ENCODE results near the gene FCHSD2.
A peak's percentile ranks its signal among the peaks of the same experiment; 100 is the strongest.
"Not testable (repeated sequence)": the region's sequence is repeated elsewhere in the genome, so short reads cannot be mapped to it uniquely, and the experiment has no call there.

FCHSD2 gene

DNA sequence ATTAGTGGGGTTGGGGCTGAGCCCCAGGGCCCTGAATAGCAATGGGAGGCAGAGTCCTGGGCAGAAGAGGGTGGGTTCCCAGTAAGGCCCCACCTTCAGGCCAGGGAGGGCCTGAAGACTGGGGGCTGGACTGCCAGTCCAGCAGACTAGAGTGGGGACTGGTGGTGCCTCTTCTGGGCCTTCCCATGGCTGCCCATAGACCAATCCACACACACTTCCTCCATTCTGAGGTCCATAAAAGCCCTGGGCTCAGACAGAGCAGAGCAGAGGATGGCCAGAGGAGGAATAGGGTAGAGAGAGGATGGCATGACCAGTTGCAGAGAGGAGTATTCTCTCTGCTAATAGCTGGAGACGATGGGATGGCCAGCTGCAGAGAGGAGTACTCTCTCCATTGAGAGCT, 216.0 kb downstream of the FCHSD2 start:
- DNase-seq (ENCODE audit: low spot score), result no peak

DNA sequence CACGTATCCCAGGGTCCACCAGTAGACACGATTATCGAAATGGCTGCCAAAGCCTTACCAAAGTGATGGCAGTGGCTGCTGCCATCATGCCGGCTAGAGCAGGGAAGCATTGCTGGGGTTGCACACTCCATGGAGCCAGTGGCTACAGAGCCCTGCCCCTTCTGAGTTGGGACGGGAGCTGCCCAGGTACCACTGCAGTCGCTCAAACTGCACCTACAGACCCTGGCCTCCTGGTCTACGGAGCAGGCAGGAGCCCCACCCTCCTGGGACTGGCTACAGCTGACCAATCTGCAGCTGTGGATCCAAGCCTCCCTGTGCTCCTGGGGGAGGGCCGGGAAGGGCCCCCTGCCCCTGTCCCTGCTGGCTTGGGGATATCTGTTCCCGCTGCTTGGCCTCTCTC, 216.5 kb downstream of the FCHSD2 start:
- DNase-seq (ENCODE audit: low spot score), result no peak

DNA sequence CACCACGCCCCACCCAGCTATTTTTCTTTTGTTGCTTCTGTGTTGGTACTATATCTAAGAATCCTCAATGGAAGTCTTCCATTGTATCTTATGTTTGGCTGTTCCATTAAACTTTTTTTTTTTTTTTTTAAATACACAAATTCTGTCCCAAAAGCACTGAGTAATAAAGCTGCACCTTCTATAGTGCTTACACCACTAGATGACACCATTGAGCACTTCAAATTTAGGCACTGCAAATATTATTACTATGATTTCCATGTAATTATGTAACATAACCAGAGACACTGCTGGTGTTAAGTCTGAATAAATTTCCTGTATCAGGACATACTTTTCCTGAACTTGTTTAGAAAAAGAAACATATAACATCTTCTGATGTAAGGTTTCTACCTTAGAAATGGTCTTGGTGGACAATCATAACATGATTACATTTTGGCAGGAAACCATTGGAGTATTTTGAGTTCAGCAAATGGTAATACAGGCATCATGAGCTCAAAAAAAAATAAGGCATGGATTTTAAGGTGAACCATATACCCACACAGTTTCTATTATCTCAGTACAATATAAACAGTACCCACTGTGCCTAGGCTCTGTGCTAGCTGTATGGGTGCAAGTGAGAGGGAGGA, 217.4 kb downstream of the FCHSD2 start:
- peak; percentile 38 for DNase-seq (ENCODE audit: low spot score)

DNA sequence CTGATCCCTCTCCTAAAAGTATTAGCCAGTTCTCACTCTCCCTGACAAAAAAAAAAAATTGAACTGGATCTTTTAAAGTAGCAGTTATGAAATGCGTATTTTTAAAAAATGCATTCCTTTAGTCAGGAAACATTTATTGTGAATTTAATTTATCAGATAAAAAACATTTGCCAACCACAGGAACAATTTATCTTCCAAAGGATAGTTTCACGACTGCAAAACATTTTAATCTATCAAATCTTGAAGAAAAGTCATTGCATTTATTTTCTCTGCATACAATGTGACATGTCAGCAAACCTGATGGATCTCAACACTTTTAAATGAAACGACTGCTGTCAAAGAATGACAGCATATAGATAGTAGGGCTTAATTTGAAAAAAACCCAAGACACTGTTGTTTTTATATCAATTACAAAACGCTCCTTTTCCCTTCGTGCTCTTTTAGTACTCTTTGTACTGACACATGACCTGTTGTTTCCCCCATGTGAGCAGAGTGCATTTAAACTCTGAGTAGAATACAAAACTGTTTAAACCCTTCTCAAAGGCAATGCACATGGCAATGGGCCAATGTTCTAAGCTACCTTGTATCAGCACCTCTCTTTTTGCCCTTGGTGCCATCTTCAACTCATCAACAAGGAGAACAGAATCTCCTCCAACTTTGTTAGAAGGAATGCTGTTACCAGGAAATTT, 220.9 kb downstream of the FCHSD2 start:
- DNase-seq (ENCODE audit: low spot score), result no peak

DNA sequence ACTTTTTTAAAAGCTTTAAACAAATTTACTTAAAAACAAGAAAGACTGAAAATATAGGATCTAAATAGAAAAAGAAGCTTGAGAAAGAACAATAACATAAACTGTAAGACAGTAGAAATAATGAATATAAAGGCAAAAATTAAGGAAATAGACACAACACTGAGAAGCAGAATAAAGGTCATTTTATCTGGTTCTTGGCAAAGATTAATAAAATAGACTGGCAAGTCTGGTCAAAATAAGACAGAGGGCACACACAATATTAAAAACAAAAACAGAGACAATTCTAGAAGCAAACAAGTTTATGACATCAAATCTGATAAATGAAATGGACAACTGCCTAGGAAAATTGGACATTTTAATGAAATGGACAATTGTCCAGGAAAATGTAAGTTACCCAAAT, 222.1 kb downstream of the FCHSD2 start:
- DNase-seq (ENCODE audit: low spot score), result no peak

DNA sequence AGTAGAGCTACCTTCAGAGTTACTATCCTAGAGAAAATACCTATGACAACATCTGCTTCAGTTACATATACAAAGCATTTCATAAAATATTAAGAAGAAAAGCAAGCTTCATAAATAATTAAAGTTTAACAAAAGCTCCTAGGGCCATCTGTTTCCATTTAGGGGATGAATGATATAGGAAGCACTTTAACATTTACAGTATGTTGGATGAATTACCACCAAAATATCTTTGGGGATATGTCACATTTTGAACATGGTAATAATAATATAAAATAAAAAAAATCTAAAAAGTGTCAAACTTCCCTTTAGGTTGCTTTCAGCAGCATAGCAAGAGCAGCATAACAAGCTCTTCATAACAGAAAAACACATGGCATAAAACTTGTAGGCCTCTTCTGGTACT, 223.3 kb downstream of the FCHSD2 start:
- no peak for DNase-seq (ENCODE audit: low spot score)

DNA sequence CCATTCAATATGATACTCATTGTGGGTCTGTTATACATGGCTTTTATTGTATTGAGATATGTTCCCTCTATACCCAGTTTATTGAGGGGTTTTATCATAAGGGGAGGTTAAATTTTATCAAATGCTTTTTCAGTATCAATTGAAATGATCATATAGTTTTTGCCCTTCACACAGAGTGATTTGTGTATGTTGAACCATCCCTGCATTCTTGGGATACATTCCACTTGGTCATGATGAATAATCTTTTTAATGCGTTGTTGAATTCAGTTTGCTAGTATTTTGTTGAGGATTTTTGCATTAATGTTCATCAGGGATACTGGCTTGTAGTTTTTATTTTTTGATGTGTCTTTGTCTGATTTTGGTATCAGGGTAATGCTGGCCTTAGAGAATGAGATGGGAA, 229.9 kb downstream of the FCHSD2 start:
- no peak for DNase-seq (ENCODE audit: low spot score)

DNA sequence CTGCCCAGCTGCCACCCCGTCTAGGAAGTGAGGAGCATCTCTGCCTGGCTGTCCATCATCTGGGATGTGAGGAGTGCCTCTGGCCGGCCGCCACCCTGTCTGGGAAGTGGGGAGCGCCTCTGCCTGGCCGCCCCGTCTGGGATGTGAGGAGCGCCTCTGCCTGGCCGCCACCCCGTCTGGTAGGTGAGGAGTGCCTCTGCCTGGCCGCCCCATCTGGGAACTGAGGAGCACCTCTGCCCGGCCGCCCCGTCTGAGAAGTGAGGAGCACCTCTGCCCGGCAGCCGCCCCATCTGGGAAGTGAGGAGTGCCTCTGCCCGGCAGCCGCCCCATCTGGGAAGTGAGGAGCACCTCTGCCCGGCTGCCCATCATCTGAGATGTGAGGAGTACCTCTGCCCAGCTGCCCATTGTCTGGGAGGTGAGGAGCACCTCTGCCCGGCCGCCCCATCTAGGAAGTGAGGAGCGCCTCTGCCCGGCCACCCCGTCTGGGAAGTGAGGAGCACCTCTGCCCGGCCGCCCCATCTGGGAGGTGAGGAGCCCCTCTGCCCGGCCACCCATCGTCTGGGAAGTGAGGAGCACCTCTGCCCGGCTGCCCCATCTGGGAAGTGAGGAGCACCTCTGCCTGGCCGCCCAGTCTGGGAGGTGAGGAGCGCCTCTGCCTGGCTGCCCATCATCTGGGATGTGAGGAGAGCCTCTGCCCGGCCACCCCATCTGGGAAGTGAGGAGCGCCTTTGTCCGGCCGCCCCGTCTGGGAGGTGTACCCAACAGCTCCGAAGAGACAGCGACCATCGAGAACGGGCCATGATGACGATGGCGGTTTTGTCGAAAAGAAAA, 232.3 kb downstream of the FCHSD2 start:
- DNase-seq (ENCODE audit: low spot score), result not testable (repeated sequence)

DNA sequence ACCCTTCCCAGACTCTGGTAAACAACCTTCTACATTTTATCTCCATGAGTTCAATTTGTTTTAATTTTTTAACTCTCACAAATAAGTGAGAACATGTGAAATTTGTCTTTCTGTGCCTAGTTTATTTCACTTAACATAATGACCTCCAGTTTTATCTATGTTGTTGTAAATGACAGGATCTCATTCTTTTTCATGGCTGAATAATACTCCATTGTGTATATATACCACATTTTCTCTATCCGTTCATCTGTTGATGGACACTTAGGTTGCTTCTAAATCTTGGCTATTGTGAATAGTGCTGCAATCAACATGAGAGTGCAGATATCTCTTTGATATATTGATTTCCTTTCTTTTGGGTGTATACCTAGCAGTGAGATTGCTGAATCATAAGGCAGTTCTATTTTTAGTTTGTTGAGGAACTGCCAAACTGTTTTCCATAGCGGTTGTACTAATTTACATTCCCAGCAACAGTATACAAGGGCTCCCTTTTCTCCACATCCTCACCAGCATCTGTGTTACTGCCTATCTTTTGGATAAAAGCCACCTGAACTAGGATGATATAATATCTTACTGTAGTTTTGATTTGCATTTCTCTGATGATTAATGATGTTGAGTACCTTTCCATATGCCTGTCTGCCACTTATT, 234.0 kb downstream of the FCHSD2 start:
- no peak for DNase-seq (ENCODE audit: low spot score)

DNA sequence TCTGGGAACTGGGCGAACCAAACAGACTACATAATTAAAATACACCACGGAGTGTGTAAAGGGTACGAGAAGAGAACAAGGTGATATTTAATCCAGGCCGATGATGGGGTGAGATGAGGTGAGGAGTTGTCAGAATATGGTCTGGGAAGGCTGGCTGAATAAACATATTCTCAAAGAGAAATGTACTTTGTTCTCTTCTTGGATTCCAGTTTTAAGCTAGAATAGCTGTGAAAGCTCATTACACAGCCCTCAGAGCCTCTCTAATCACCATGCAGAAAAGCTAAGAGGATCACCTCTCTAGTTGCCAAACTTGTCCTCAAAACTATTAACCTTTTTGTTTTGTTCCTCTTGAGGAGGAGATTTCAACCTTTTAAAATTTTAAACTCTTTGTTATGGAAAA, 238.1 kb downstream of the FCHSD2 start:
- no peak for DNase-seq (ENCODE audit: low spot score)

DNA sequence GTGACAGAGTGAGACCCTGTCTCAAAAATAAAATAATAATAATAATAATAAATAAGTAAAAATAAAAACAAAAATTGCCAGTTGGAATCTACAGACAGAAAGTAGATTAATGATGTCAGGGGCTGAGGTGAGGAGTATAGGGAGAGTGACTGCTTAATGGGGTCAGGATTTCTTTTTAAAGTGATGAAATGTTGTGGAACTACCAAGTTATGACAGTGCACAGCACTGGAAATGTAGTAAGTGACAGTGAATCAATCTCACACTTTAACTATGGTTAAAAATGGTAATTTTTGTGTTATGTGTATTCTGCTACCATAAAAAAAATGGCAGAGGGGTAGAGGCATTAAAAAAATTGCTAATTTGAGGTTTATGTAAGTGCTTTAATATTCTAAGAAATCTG, 240.7 kb downstream of the FCHSD2 start:
- no peak for DNase-seq (ENCODE audit: low spot score)

DNA sequence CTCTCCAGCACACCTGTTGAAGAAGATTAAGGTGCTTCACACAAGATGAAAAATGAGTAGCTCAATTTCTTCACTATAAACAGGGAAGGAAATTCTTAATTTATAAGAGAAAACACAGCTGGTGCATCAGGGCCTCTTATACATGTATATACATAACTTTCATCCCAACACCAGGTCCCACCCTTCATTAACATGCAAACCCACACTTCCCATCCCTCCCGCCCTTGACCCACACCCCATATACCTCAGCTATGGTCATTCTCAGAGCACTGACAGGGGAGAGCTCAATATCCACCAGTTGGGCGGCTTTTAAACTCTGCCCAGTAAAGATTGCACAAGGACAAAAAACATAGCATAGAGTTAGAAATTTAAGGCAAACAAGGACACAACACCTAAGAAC, 242.1 kb downstream of the FCHSD2 start:
- no peak for DNase-seq (ENCODE audit: low spot score)

DNA sequence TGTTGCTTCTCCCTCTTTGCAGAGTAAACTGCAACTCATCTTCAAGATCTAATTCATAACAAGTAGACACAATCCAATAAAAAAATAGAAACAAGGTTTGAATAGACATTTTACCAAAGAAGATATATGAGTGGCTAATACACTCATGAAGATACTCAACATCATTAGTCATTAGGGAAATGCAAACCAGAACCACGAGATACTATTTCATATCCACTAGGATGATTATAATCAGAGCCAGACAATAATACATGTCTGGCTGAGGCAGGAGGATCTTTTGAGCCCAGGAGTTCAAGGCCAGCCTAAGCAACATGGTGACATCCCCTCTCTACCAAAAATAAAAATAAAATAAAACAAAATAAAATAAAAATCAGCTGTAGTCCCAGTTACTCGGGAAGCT, 242.9 kb downstream of the FCHSD2 start:
- no peak for DNase-seq (ENCODE audit: low spot score)

DNA sequence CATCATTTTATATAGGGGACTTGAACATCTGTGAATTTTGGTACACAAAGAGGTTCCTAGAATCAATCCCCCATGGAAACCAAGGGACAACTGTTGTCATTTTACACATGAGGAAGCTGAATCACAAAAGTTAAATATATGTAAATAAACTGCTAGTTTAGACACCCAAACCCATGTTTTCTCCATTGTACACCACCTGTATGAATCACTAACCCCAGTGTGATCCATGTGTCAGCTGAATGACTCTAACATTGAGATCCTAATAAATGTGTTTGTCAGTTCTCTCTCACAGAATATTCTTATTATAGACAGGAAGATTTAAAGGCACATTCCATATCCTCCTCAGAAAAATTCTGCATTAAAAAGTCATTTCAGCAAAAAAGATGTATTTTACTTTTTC, 244.6 kb downstream of the FCHSD2 start:
- DNase-seq (ENCODE audit: low spot score), result no peak

DNA sequence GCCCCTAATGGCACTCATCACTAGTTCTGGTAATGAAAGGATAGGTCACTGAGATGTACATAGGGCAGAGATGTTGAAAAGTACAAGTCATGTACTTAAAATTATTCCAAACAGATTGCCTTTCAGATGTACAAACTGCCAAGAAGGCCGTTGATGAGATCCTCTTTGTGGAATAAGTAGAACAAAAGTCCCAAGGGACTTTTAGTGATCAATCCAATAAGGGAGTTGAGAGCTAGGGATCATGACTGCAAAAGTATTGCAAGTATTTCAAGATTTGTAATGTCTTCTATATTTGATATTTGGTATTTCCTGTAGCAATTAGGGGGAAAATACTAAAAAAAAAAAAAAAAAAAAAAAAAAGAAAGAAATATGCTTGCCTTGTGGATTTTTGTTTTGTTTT, 245.7 kb downstream of the FCHSD2 start:
- no peak for DNase-seq (ENCODE audit: low spot score)

DNA sequence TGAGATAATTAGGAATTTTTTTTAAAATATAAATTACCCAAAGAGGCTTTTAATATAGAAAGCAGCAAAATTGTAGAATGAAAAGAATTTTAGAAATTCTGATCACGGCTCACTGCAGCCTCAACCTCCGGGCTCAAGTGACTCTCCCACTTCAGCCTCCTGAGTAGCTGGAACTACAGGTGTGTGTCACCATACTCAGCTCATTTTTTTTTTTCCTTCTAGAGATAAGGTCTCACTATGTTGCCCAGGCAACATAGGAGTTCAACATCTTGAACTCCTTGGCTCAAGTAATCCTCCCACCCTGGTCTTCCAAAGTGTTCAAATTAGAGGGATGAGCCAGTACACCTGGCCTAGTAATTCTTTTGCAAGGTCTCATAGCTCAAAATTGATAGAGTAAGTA, 251.2 kb downstream of the FCHSD2 start:
- no peak for DNase-seq (ENCODE audit: low spot score)

DNA sequence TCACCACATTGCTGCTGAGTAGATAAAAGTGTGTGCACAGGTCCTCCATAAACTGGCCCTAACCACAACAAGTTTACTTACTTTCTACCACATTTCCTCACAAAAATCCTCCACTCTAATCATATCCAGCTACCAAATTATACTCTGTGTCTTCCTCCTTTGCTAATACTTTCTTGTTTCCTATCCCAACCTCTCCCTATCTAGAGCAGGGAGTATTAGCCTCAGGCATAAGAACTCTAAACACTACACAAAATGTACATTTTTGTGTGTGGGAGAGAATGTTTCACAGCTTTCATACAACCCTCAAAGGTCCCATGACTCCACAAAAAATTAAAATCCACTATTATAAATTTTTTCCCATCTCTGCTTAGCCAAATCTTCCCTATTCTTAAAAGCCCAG, 255.5 kb downstream of the FCHSD2 start:
- DNase-seq (ENCODE audit: low spot score), result no peak

DNA sequence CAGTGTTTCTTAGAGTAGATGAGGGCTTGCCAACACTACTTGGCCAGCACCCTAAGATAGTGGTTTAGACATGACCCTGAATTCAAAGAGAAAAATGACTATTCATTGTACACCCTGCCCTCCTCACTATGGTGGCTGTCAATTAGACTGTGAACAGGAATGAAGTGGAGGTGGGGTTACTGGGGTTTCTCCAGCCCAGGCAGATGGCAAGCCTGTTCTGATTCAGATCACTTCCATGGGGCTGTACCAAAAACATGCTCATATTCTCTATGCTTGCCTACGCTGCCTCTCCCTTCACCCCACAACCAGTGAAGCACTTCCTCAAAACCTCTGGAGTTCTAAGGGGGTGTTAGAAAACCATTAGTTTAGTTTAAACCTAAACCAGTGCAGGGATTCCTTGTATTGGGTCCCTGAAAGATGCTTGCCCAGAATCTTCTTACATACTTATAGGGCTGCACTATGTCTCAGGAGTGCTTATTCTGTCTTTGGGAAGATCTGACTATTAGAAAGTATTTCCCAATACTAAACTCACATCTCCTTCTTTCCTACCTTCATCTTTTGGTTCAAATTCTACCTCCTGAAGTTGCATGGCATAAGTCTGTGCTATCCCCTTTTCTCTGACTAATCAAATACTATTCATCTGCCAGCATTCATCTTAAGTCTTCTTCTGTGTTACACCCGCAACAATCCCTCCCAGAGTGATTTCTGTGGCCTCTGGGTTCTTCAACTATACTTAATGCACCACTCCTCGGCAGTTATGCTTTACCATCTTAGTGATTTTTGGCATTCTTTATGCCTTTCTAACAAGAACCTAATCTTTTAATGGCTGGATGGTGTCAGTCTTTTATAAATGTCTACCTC, 256.1 kb downstream of the FCHSD2 start:
- DNase-seq (ENCODE audit: low spot score), result no peak

DNA sequence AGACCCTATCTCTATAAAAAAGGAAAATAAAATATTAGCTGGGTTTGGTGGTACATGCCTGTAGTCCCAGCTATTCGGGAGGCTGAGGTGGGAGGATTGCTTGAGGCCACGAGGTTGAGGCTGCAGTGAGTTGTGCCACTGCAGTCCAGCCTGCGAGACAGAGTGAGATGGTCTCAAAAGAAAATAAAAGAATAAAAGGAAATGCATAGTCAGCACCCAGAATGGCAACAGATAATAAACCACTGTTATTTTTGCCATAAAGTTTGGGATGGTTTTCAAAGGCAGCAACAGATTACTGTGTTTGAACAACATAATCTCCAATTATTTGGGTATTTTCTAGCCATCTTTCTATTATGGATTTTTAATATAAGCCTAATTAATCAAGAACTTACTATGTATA, 266.0 kb downstream of the FCHSD2 start:
- no peak for DNase-seq (ENCODE audit: low spot score)

DNA sequence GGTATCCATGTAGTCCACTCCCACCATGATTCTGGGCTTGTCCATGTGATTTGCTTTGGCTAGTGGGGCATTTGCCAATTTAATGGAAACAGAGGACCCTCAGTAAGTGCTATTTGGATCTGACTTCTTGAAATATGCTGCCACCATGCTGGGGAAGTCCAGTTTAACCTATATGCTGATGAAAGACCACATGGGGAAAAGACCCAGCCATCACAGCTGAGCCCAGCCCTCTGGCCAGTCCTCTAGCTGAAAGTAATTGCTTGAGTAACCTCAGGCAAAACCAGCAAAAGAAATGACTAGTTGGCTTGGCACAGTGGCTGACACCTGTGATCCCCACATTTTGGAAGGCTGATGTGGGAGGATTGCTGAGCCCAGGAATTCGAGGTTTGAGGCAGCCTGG, 266.4 kb downstream of the FCHSD2 start:
- DNase-seq (ENCODE audit: low spot score), result no peak

DNA sequence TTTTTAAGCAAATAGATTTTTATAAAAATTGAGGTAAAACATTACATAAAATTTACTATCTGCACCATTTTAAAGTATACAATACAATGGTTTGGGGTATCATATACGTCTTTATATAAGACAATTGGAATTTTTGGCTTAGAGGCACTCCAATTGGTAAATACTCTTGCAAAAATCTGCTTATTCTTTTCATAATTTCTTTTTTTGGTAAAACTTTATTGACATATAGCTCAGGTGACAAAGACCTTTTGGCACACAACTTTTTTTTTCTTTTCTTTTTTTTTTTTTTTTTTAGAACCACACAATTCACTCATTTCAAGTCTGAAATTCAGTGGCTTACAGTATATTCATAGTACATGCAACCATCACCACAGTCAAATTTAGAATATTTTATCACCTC, 270.1 kb downstream of the FCHSD2 start:
- no peak for DNase-seq (ENCODE audit: low spot score)

DNA sequence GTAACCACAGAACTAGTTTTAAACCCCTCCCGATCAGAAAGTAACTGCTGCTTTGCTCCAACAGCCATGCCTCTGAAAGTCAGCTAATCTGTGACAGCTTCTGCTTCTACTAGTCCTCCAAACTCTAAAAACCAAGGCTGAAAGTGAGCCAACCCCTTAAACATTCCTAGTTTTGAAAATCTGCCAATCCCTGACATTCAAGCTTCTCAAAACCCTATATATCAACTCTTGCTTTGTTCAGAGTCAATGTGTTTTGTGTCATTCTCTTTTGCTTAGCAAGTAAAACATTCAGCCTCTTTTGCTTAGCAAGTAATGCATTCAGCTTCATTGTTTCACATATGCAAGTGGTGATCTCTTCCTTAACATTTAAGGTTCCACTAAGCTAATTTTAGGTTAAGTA, 271.0 kb downstream of the FCHSD2 start:
- DNase-seq (ENCODE audit: low spot score), result no peak
